ENCODE data around the gene PRDM15. TPM values are rescaled to one million over a fixed set of nuclear protein-coding genes. Genes with fewer than 3 reads are reported as not detected.

PRDM15 gene
- total and polyA plus RNA-seq, 4 donors, result 1.2 to 5.7 (median 2.1) TPM

DNA sequence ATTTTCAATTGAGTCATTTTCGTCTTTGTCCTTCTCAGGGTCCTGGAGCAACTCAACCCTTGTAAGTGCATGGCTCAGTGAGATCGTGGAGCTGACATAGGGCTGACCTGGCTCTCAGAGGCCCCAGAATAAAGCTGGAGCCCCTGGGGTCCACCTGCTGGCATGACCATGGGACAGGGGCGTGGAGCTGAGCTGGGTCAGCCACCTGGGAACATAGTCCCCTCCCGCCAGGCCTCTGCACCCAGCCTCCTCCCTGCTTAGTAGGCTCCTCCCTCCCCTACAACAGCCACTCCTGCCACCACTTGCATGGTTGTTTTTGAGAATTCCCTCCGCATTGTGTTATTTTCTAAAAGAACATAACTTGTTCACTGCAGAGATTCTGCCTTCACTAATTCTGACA, 109.2 kb downstream of the PRDM15 start:
- Histone ChIP-seq H3K4me3 (ENCODE audit: low read depth in 1 of 3, low read length in 3 of 3) (no peak overlapping the region), H3K9ac (ENCODE audit: low read depth in 1 of 2, low read length in 2 of 2) (no peak overlapping the region), H3K9me3 (ENCODE audit: control insufficient read depth in 4 of 4, low read length in 3 of 4) (no peaks in the 10 kb centered on the region), H3K27me3 (ENCODE audit: control insufficient read depth in 4 of 4, insufficient read depth in 4 of 4, low read length in 3 of 4) (no peaks in the 10 kb centered on the region), H3K27ac (ENCODE audit: low read depth in 1 of 2, low read length in 2 of 2) (no peak overlapping the region), H3K4me1 (ENCODE audit: control insufficient read depth in 4 of 4, insufficient read depth in 4 of 4, low read length in 3 of 4) (peaks cover 2 to 26% (median 13%) of the 10 kb centered on the region in 4 donors), H3K36me3 (ENCODE audit: control insufficient read depth in 4 of 4, insufficient read depth in 3 of 4, low read depth in 1 of 4, low read length in 3 of 4) (no peaks in the 10 kb centered on the region)
- TF ChIP-seq JUND (IDR thresholded peaks at IDR 0.05) (no peak), HNF4A (conservative IDR thresholded peaks at IDR 0.05) (no peak), FOXA1 (IDR thresholded peaks at IDR 0.05) (no peak), FOXA2 (IDR thresholded peaks at IDR 0.05) (no peak), NR2F2 (IDR thresholded peaks at IDR 0.05) (no peak), RXRA (IDR thresholded peaks at IDR 0.05) (no peak), SP1 (IDR thresholded peaks at IDR 0.05) (no peak), HNF4G (IDR thresholded peaks at IDR 0.05) (no peak), MAX (IDR thresholded peaks at IDR 0.05) (no peak), GABPA (IDR thresholded peaks at IDR 0.05 in 1 of 2, conservative IDR thresholded peaks at IDR 0.05 in 1 of 2) (no peak), RAD21 (IDR thresholded peaks at IDR 0.05) (no peak), ATF3 (IDR thresholded peaks at IDR 0.05) (no peak), EGR1 (IDR thresholded peaks at IDR 0.05; ENCODE audit: low read depth in 2 of 2) (no peak)
- TF ChIP-seq, protein P1, sequence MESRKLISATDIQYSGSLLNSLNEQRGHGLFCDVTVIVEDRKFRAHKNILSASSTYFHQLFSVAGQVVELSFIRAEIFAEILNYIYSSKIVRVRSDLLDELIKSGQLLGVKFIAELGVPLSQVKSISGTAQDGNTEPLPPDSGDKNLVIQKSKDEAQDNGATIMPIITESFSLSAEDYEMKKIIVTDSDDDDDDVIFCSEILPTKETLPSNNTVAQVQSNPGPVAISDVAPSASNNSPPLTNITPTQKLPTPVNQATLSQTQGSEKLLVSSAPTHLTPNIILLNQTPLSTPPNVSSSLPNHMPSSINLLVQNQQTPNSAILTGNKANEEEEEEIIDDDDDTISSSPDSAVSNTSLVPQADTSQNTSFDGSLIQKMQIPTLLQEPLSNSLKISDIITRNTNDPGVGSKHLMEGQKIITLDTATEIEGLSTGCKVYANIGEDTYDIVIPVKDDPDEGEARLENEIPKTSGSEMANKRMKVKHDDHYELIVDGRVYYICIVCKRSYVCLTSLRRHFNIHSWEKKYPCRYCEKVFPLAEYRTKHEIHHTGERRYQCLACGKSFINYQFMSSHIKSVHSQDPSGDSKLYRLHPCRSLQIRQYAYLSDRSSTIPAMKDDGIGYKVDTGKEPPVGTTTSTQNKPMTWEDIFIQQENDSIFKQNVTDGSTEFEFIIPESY (IDR thresholded peaks at IDR 0.05), result no peak
- no peak for DNase-seq (ENCODE audit: low spot score)
- 91% methylated on average over 5 of the region's 5 CpGs for WGBS

- Histone ChIP-seq H3K9ac (ENCODE audit: low read depth in 1 of 2, low read length in 2 of 2) (no peak overlapping the region), H3K4me1 (ENCODE audit: control insufficient read depth in 4 of 4, insufficient read depth in 4 of 4, low read length in 3 of 4) (peaks cover 2 to 30% (median 17%) of the 10 kb centered on the region in 4 donors), H3K4me3 (ENCODE audit: low read depth in 1 of 3, low read length in 3 of 3) (peak overlapping the region; percentile 33 to 50 (median 43)), H3K27ac (ENCODE audit: low read depth in 1 of 2, low read length in 2 of 2) (peak overlapping the region; percentile 85 to 92), H3K36me3 (ENCODE audit: control insufficient read depth in 4 of 4, insufficient read depth in 3 of 4, low read depth in 1 of 4, low read length in 3 of 4) (no peaks in the 10 kb centered on the region), H3K9me3 (ENCODE audit: control insufficient read depth in 4 of 4, low read length in 3 of 4) (no peaks in the 10 kb centered on the region), H3K27me3 (ENCODE audit: control insufficient read depth in 4 of 4, insufficient read depth in 4 of 4, low read length in 3 of 4) (no peaks in the 10 kb centered on the region)
- DNase-seq (ENCODE audit: low spot score), result no peak
- TF ChIP-seq FOXA1 (IDR thresholded peaks at IDR 0.05), result no peak
- 76% methylated on average over 7 of the region's 7 CpGs for WGBS
Measured at GRCh38 chr21:41769521-41769920, 109.6 kb downstream of the PRDM15 start.

GRCh38 chr21:41769111-41769510, 110.0 kb downstream of the PRDM15 start:
- WGBS, result 14% methylated on average over 10 of the region's 10 CpGs
- TF ChIP-seq, protein P1 (IDR thresholded peaks at IDR 0.05), result no peak
- no peak for TF ChIP-seq NR2F2 (IDR thresholded peaks at IDR 0.05)
- no peak for DNase-seq (ENCODE audit: low spot score)
- no peaks in the 10 kb centered on the region for H3K9me3 ChIP-seq (ENCODE audit: control insufficient read depth in 4 of 4, low read length in 3 of 4)
- peak overlapping the region; percentile 85 to 92 for H3K27ac ChIP-seq (ENCODE audit: low read depth in 1 of 2, low read length in 2 of 2)
- H3K4me1 ChIP-seq (ENCODE audit: control insufficient read depth in 4 of 4, insufficient read depth in 4 of 4, low read length in 3 of 4), result peaks cover 5 to 35% (median 21%) of the 10 kb centered on the region in 4 donors
- H3K9ac ChIP-seq (ENCODE audit: low read depth in 1 of 2, low read length in 2 of 2), result peak overlapping the region; percentile 66 to 75
- H3K36me3 ChIP-seq (ENCODE audit: control insufficient read depth in 4 of 4, insufficient read depth in 3 of 4, low read depth in 1 of 4, low read length in 3 of 4), result no peaks in the 10 kb centered on the region
- no peaks in the 10 kb centered on the region for H3K27me3 ChIP-seq (ENCODE audit: control insufficient read depth in 4 of 4, insufficient read depth in 4 of 4, low read length in 3 of 4)
- peak overlapping the region; percentile 33 to 67 (median 65) for H3K4me3 ChIP-seq (ENCODE audit: low read depth in 1 of 3, low read length in 3 of 3)

All from liver (tissue), 9 donors.